Measurements from ENCODE around the gene CREB5. TPM values are rescaled to one million over a fixed set of nuclear protein-coding genes. Genes with fewer than 3 reads are reported as not detected.

CREB5 gene
- total RNA-seq, 1 experiment from 2014 or later = 19.2 TPM

GRCh38 chr7:28442540-28443420 is 30.5 kb downstream of the CREB5 start:
- Mint-ChIP-seq H3K4me3 (ENCODE audit: low read depth, unreplicated experiment) (no peak overlapping the region), H3K36me3 (ENCODE audit: insufficient read depth, unreplicated experiment) (no peaks in the 10 kb centered on the region), H3K27ac (ENCODE audit: unreplicated experiment) (no peak overlapping the region), H3K27me3 (ENCODE audit: unreplicated experiment) (no peaks in the 10 kb centered on the region), H3K4me1 (ENCODE audit: low read depth, unreplicated experiment) (no peaks in the 10 kb centered on the region), H3K9me3 (ENCODE audit: low read depth, unreplicated experiment) (no peaks in the 10 kb centered on the region)
- no peak for TF ChIP-seq CTCF (IDR thresholded peaks at IDR 0.05; ENCODE audit: unreplicated experiment)
- BruUV-seq (replicated peaks) = no TSS peak
- DNase-seq = no peak
- intact Hi-C loops (cut with micrococcal nuclease; ENCODE audit: unreplicated experiment) = no loop called here
- CTCF ChIA-PET = interaction anchor here (0.6 to 1.0 kb wide), 2 partner anchors 9 to 10 kb away, joined by 3 read pairs; no protein-coding TSS in a partner anchor

GRCh38 chr7:28446131-28446530 is 33.8 kb downstream of the CREB5 start:
- Mint-ChIP-seq H3K4me3 (ENCODE audit: low read depth, unreplicated experiment) (no peak overlapping the region), H3K36me3 (ENCODE audit: insufficient read depth, unreplicated experiment) (no peaks in the 10 kb centered on the region), H3K27me3 (ENCODE audit: unreplicated experiment) (no peaks in the 10 kb centered on the region), H3K9me3 (ENCODE audit: low read depth, unreplicated experiment) (no peaks in the 10 kb centered on the region), H3K27ac (ENCODE audit: unreplicated experiment) (no peak overlapping the region), H3K4me1 (ENCODE audit: low read depth, unreplicated experiment) (no peaks in the 10 kb centered on the region)
- no peak for TF ChIP-seq CTCF (IDR thresholded peaks at IDR 0.05; ENCODE audit: unreplicated experiment)
- intact Hi-C loops (cut with micrococcal nuclease; ENCODE audit: unreplicated experiment) = no loop called here
- no peak for DNase-seq
- no TSS peak for BruUV-seq (replicated peaks)
- CTCF ChIA-PET = interaction anchor here (0.8 kb wide), 1 partner anchor 9 kb away, joined by 3 read pairs; no protein-coding TSS in a partner anchor

GRCh38 chr7:28447071-28447470 is 34.8 kb downstream of the CREB5 start:
- intact Hi-C loops (cut with micrococcal nuclease; ENCODE audit: unreplicated experiment) = no loop called here
- Mint-ChIP-seq H3K36me3 (ENCODE audit: insufficient read depth, unreplicated experiment) (no peaks in the 10 kb centered on the region), H3K9me3 (ENCODE audit: low read depth, unreplicated experiment) (no peaks in the 10 kb centered on the region), H3K4me1 (ENCODE audit: low read depth, unreplicated experiment) (no peaks in the 10 kb centered on the region), H3K4me3 (ENCODE audit: low read depth, unreplicated experiment) (no peak overlapping the region), H3K27me3 (ENCODE audit: unreplicated experiment) (no peaks in the 10 kb centered on the region), H3K27ac (ENCODE audit: unreplicated experiment) (no peak overlapping the region)
- no peak for TF ChIP-seq CTCF (IDR thresholded peaks at IDR 0.05; ENCODE audit: unreplicated experiment)
- no peak for DNase-seq
- CTCF ChIA-PET = no interaction called here
- BruUV-seq (replicated peaks) = no TSS peak

GRCh38 chr7:28448708-28449107 is 36.4 kb downstream of the CREB5 start:
- DNase-seq = no peak
- no peaks in the 10 kb centered on the region for H3K9me3 Mint-ChIP-seq (ENCODE audit: low read depth, unreplicated experiment)
- no peaks in the 10 kb centered on the region for H3K36me3 Mint-ChIP-seq (ENCODE audit: insufficient read depth, unreplicated experiment)
- H3K27ac Mint-ChIP-seq (ENCODE audit: unreplicated experiment) = no peak overlapping the region
- no peak overlapping the region for H3K4me3 Mint-ChIP-seq (ENCODE audit: low read depth, unreplicated experiment)
- no peaks in the 10 kb centered on the region for H3K4me1 Mint-ChIP-seq (ENCODE audit: low read depth, unreplicated experiment)
- intact Hi-C loops (cut with micrococcal nuclease; ENCODE audit: unreplicated experiment) = no loop called here
- no TSS peak for BruUV-seq (replicated peaks)
- TF ChIP-seq CTCF (IDR thresholded peaks at IDR 0.05; ENCODE audit: unreplicated experiment) = no peak
- CTCF ChIA-PET = no interaction called here
- H3K27me3 Mint-ChIP-seq (ENCODE audit: unreplicated experiment) = no peaks in the 10 kb centered on the region

Measured in Calu3 (cell line).